Measurements from ENCODE around the gene DSC1.

DNA sequence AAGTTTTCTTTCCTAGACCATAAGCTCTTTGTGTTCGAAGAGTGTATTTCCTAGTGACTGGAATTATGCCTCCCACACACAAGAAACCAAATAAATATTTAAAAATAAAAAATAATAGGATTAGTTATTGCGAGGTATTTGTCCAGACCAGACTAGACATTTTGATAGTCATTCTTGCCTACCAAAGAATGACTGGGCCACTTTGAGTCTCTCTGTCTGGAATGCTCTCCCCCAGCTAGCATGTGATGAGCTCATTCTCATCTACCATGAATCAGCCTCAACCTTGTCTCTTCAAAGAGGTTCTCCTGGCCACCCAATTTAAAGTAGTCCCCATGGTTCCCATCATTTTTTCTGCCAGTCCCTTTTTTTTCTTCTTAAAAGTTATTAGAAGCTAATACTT, 13.9 kb upstream of the DSC1 start:
- TF ChIP-seq POLR2A (IDR thresholded peaks at IDR 0.05): no peak
- TF ChIP-seq, protein P1, sequence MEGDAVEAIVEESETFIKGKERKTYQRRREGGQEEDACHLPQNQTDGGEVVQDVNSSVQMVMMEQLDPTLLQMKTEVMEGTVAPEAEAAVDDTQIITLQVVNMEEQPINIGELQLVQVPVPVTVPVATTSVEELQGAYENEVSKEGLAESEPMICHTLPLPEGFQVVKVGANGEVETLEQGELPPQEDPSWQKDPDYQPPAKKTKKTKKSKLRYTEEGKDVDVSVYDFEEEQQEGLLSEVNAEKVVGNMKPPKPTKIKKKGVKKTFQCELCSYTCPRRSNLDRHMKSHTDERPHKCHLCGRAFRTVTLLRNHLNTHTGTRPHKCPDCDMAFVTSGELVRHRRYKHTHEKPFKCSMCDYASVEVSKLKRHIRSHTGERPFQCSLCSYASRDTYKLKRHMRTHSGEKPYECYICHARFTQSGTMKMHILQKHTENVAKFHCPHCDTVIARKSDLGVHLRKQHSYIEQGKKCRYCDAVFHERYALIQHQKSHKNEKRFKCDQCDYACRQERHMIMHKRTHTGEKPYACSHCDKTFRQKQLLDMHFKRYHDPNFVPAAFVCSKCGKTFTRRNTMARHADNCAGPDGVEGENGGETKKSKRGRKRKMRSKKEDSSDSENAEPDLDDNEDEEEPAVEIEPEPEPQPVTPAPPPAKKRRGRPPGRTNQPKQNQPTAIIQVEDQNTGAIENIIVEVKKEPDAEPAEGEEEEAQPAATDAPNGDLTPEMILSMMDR (IDR thresholded peaks at IDR 0.05): no peak

All from prostate gland (tissue), 2 donors.